Calu3 (cell line): ENCODE measurements around the gene RBCK1. TPM values are rescaled to one million over a fixed set of nuclear protein-coding genes. Genes with fewer than 3 reads are reported as not detected.
A peak's percentile ranks its signal among the peaks of the same experiment; 100 is the strongest.

Source experiments
- BruUV-seq: library from RNA; stranded (reverse); fragments of 400-500 nt; replicated peaks from 2 replicates; lab custom pipeline; 2021; lab: Mats Ljungman, UMichigan
- CTCF ChIA-PET: fragments of 300-600 bp; sonication (Branson Sonifier 250); formaldehyde crosslinking; loops from one replicate; lab custom pipeline; 2022; ENCODE audit warnings: antibody characterized with exemption; lab: Charles Lee
- DNase-seq: peaks from one replicate; pipeline ENCODE4 v3.0.0; 2022
- H3K27ac Mint-ChIP-seq: one replicate; pipeline ENCODE4 v1.8.0; 2022; ENCODE audit warnings: mixed read lengths; ENCODE audit not compliant: unreplicated experiment
- H3K27me3 Mint-ChIP-seq: one replicate; pipeline ENCODE4 v1.8.0; 2022; ENCODE audit warnings: mixed read lengths; ENCODE audit not compliant: unreplicated experiment
- H3K36me3 Mint-ChIP-seq: one replicate; pipeline ENCODE4 v1.8.0; 2022; ENCODE audit warnings: mild to moderate bottlenecking, moderate library complexity, mixed read lengths; ENCODE audit not compliant: insufficient read depth, unreplicated experiment
- H3K4me1 Mint-ChIP-seq: one replicate; pipeline ENCODE4 v1.8.0; 2022; ENCODE audit warnings: mild to moderate bottlenecking, low read depth, mixed read lengths; ENCODE audit not compliant: unreplicated experiment
- H3K4me3 Mint-ChIP-seq: one replicate; pipeline ENCODE4 v1.8.0; 2022; ENCODE audit warnings: mild to moderate bottlenecking, low read depth, moderate library complexity, mixed read lengths; ENCODE audit not compliant: unreplicated experiment
- H3K9me3 Mint-ChIP-seq: one replicate; pipeline ENCODE4 v1.8.0; 2022; ENCODE audit warnings: low read depth, mixed read lengths; ENCODE audit not compliant: unreplicated experiment
- CTCF ChIP-seq: fragments of 200-600 bp; IDR thresholded peaks from one replicate; pipeline ENCODE4 v1.8.0; 2022; ENCODE audit warnings: antibody characterized with exemption; ENCODE audit not compliant: unreplicated experiment
- intact Hi-C: fragments of 100-400 bp; cut with micrococcal nuclease; formaldehyde crosslinking; loops from one replicate; pipeline ENCODE4 v1.10.0; 2022; ENCODE audit not compliant: unreplicated experiment
- total RNA-seq: library from RNA; stranded (reverse); gene quantifications from 2 replicates; pipeline ENCODE4 v1.2.3, GENCODE V29; 2022

RBCK1 gene
- total RNA-seq, 1 experiment from 2014 or later: 142 TPM

GRCh38 chr20:454951-455350 is 46.9 kb downstream of the RBCK1 start:
- DNase-seq: no peak
- BruUV-seq: no TSS peak
- Mint-ChIP-seq H3K4me1 (no peaks in the 10 kb centered on the region), H3K27me3 (no peaks in the 10 kb centered on the region), H3K9me3 (no peaks in the 10 kb centered on the region), H3K4me3 (no peak overlapping the region), H3K27ac (no peak overlapping the region), H3K36me3 (peaks cover 4% of the 10 kb centered on the region)
- CTCF ChIA-PET: no interaction called here
- intact Hi-C loops: no loop called here
- TF ChIP-seq CTCF: no peak

- no peak overlapping the region for H3K4me3 Mint-ChIP-seq
Observed at GRCh38 chr20:458776-459175, 50.7 kb downstream of the RBCK1 start.

GRCh38 chr20:460180-460579 is 52.1 kb downstream of the RBCK1 start:
- CTCF ChIA-PET: interaction anchor here (0.6 to 0.7 kb wide), 2 partner anchors 189 to 219 kb away, joined by 3 to 5 read pairs; no protein-coding TSS in a partner anchor
- Mint-ChIP-seq H3K27ac (no peak overlapping the region), H3K4me1 (peaks cover 8% of the 10 kb centered on the region), H3K27me3 (no peaks in the 10 kb centered on the region), H3K9me3 (no peaks in the 10 kb centered on the region), H3K36me3 (peaks cover 26% of the 10 kb centered on the region), H3K4me3 (peak overlapping the region; percentile 86)
- intact Hi-C loops: no loop called here
- no peak for DNase-seq
- no TSS peak for BruUV-seq
- no peak for TF ChIP-seq CTCF

More at GRCh38 chr20:458776-459175, 50.7 kb downstream of the RBCK1 start:
- Mint-ChIP-seq H3K4me1 (peaks cover 8% of the 10 kb centered on the region), H3K36me3 (peaks cover 26% of the 10 kb centered on the region), H3K27ac (no peak overlapping the region), H3K9me3 (no peaks in the 10 kb centered on the region), H3K27me3 (no peaks in the 10 kb centered on the region)
- intact Hi-C loops: no loop called here
- DNase-seq: no peak
- no peak for TF ChIP-seq CTCF
- no TSS peak for BruUV-seq
- CTCF ChIA-PET: no interaction called here

GRCh38 chr20:460707-461106 is 52.6 kb downstream of the RBCK1 start:
- CTCF ChIA-PET: no interaction called here
- BruUV-seq: no TSS peak
- peaks cover 8% of the 10 kb centered on the region for H3K4me1 Mint-ChIP-seq
- intact Hi-C loops: no loop called here
- no peak overlapping the region for H3K27ac Mint-ChIP-seq
- H3K27me3 Mint-ChIP-seq: no peaks in the 10 kb centered on the region
- TF ChIP-seq CTCF: no peak
- peaks cover 26% of the 10 kb centered on the region for H3K36me3 Mint-ChIP-seq
- no peak for DNase-seq
- H3K4me3 Mint-ChIP-seq: peak overlapping the region; percentile 86
- no peaks in the 10 kb centered on the region for H3K9me3 Mint-ChIP-seq
